KMS-11 (cell line): Measurements from ENCODE around the gene KCNQ2.

Source experiments
- H2AFZ ChIP-seq: fragments of 200-600 bp; sonication (generic); 2 replicates; pipeline ENCODE4 v1.6.1; 2016; ENCODE audit warnings: antibody characterized with exemption, mixed run types, low read depth
- H3K27ac ChIP-seq: fragments of 200-600 bp; sonication (generic); 2 replicates; pipeline ENCODE4 v1.6.1; 2016; ENCODE audit warnings: mild to moderate bottlenecking, mixed run types
- H3K27me3 ChIP-seq: fragments of 200-600 bp; sonication (generic); 2 replicates; pipeline ENCODE4 v1.6.1; 2017; ENCODE audit warnings: mild to moderate bottlenecking, low read depth, mixed run types, moderate library complexity; ENCODE audit not compliant: insufficient read depth
- H3K36me3 ChIP-seq: fragments of 200-600 bp; sonication (generic); 2 replicates; pipeline ENCODE4 v1.6.1; 2017; ENCODE audit warnings: mild to moderate bottlenecking, mixed run types; ENCODE audit not compliant: insufficient read depth
- H3K4me1 ChIP-seq: fragments of 200-600 bp; sonication (generic); 2 replicates; pipeline ENCODE4 v1.6.1; 2016; ENCODE audit warnings: mild to moderate bottlenecking, low read depth, mixed run types; ENCODE audit not compliant: poor library complexity, severe bottlenecking
- H3K4me2 ChIP-seq: fragments of 200-600 bp; sonication (generic); 2 replicates; pipeline ENCODE4 v1.7.0; 2016; ENCODE audit warnings: mild to moderate bottlenecking, mixed run types
- H3K4me3 ChIP-seq: fragments of 200-600 bp; sonication (generic); IDR thresholded peaks from 2 replicates; pipeline ENCODE4 v1.6.1; 2017; ENCODE audit warnings: low read depth, low read length, mixed read lengths; ENCODE audit not compliant: insufficient read depth
- H3K79me2 ChIP-seq: fragments of 200-600 bp; sonication (generic); 2 replicates; pipeline ENCODE4 v1.6.1; 2016; ENCODE audit warnings: low read depth, mixed run types; ENCODE audit not compliant: insufficient read depth
- H3K9ac ChIP-seq: fragments of 200-600 bp; sonication (generic); 2 replicates; pipeline ENCODE4 v1.6.1; 2016; ENCODE audit warnings: mild to moderate bottlenecking, mixed run types
- H4K20me1 ChIP-seq: fragments of 200-600 bp; sonication (generic); 2 replicates; pipeline ENCODE4 v1.6.1; 2016; ENCODE audit warnings: mild to moderate bottlenecking, mixed run types; ENCODE audit not compliant: insufficient read depth
- TF ChIP-seq, protein P1 (sequence below): fragments of 200-600 bp; sonication (generic); conservative IDR thresholded peaks from 2 replicates; pipeline ENCODE4 v1.6.1; 2017; ENCODE audit warnings: low read depth, mild to moderate bottlenecking, antibody characterized with exemption, low read length, moderate library complexity, mixed read lengths

Gene KCNQ2

DNA sequence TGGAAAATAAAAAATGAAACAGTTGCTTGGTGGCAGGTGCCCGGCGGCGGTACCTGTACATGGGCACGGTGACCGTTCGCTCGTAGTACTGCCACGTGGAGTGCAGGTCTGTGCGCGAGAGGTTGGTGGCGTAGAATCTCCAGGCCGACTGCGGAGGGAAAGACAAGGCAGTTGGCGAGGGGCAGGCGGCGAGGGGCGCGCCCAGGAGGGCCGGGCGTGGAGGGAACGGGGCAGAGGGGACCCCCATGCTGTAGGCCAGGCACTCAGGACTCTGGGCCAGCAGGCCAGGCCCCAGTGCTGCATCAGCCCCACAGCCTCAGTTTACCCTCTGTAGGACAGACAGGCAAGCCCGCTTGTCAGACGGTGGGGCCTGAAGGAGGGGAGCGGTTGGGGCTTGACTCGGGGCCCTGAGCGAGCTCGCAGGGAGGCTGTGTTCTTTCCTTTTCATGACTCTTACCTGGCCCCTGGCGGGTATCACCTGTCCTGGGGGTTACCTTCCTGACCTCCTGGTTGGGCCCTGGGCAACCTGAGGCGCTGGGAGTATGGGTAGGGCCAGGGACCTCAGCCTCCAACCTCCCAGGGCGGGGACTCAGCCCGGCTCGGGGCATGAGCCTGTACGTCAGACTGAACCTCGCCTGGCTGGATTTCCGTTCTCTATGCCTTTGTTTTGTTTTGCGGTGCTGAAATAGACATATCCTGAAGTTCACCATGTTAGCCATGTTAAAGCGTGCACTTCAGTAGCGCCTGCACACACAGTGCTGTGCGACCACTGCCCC is 38.5 kb downstream of the KCNQ2 start:
- Histone ChIP-seq H2AFZ (no peak overlapping the region), H3K36me3 (no peaks in the 10 kb centered on the region), H3K79me2 (no peaks in the 10 kb centered on the region), H3K4me3 (no peak overlapping the region), H3K9ac (no peak overlapping the region), H3K27ac (no peak overlapping the region), H3K4me1 (no peaks in the 10 kb centered on the region), H3K4me2 (no peak overlapping the region), H3K27me3 (peaks cover 81% of the 10 kb centered on the region), H4K20me1 (no peaks in the 10 kb centered on the region)
- TF ChIP-seq, protein P1, sequence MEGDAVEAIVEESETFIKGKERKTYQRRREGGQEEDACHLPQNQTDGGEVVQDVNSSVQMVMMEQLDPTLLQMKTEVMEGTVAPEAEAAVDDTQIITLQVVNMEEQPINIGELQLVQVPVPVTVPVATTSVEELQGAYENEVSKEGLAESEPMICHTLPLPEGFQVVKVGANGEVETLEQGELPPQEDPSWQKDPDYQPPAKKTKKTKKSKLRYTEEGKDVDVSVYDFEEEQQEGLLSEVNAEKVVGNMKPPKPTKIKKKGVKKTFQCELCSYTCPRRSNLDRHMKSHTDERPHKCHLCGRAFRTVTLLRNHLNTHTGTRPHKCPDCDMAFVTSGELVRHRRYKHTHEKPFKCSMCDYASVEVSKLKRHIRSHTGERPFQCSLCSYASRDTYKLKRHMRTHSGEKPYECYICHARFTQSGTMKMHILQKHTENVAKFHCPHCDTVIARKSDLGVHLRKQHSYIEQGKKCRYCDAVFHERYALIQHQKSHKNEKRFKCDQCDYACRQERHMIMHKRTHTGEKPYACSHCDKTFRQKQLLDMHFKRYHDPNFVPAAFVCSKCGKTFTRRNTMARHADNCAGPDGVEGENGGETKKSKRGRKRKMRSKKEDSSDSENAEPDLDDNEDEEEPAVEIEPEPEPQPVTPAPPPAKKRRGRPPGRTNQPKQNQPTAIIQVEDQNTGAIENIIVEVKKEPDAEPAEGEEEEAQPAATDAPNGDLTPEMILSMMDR: no peak

DNA sequence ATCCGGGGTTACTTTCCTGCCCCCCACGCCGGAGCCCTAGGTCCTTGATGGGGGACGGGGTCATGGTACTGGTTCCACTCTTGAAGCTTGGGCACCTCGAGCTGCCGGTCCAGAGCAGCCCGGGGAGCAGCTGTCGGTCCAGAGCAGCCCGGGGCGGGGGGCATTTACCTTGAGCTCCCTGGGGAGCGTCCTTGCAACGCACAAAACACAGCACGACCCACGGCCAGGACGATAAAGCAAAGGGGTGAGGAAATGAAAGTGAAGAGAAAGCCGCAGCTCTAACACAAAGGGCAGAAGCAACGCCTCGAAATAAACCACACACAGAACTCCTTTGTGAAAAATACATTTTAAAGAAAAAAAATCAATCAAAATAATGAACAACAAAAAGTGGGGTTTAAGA is 39.1 kb downstream of the KCNQ2 start:
- H3K27ac ChIP-seq: no peak overlapping the region
- no peaks in the 10 kb centered on the region for H3K79me2 ChIP-seq
- no peak overlapping the region for H2AFZ ChIP-seq
- H3K4me2 ChIP-seq: no peak overlapping the region
- no peak overlapping the region for H3K4me3 ChIP-seq
- peaks cover 81% of the 10 kb centered on the region for H3K27me3 ChIP-seq
- H3K4me1 ChIP-seq: no peaks in the 10 kb centered on the region
- no peaks in the 10 kb centered on the region for H4K20me1 ChIP-seq
- H3K9ac ChIP-seq: no peak overlapping the region
- H3K36me3 ChIP-seq: no peaks in the 10 kb centered on the region
- TF ChIP-seq, protein P1: no peak

DNA sequence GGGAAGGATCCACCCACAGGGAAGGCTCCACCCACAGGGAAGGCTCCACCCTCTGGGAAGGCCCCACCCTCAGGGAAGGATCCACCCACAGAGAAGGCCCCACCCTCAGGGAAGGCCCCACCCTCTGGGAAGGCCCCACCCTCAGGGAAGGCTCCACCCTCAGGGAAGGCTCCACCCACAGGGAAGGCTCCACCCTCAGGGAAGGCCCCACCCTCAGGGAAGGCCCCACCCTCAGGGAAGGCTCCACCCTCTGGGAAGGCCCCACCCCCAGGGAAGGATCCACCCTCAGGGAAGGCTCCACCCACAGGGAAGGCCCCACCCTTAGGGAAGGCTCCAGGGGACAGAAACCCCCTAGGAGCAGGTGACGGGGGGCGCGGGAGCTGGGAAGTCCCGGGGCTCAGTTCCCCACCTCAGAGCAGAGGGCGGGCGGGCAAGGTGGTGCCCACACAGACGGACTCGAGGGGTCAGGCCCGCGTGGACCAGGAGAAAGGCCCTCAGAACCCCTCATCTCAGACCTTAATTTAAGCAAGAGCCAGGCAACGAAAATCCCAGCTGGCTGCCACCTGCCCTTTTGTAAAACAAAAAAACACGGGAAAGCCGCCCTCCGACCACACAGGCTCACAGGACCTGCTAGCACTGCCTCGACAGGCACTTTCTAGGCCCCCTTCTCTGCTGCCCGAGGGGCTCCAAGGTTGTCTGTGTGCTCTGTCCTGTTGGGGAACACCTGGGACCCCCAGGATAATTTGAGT is 39.7 kb downstream of the KCNQ2 start:
- Histone ChIP-seq H3K4me2 (no peak overlapping the region), H3K36me3 (no peaks in the 10 kb centered on the region), H3K9ac (no peak overlapping the region), H3K27me3 (peaks cover 82% of the 10 kb centered on the region), H3K27ac (no peak overlapping the region), H3K4me1 (no peaks in the 10 kb centered on the region), H4K20me1 (no peaks in the 10 kb centered on the region), H3K79me2 (no peaks in the 10 kb centered on the region), H2AFZ (no peak overlapping the region), H3K4me3 (no peak overlapping the region)
- TF ChIP-seq, protein P1: no peak

DNA sequence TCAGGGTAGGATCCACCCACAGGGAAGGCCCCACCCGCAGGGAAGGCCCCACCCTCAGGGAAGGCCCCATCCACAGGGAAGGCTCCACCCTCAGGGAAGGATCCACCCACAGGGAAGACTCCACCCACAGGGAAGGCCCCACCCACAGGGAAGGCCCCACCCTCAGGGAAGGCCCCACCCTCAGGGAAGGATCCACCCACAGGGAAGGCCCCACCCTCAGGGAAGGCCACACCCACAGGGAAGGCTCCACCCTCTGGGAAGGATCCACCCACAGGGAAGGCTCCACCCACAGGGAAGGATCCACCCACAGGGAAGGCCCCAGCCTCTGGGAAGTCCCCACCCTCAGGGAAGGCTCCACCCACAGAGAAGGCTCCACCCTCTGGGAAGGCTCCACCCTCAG is 40.5 kb downstream of the KCNQ2 start:
- Histone ChIP-seq H3K79me2 (no peaks in the 10 kb centered on the region), H3K27me3 (peaks cover 83% of the 10 kb centered on the region), H3K4me3 (no peak overlapping the region), H3K4me2 (no peak overlapping the region), H4K20me1 (no peaks in the 10 kb centered on the region), H3K9ac (no peak overlapping the region), H3K36me3 (no peaks in the 10 kb centered on the region), H2AFZ (no peak overlapping the region), H3K4me1 (no peaks in the 10 kb centered on the region), H3K27ac (no peak overlapping the region)
- TF ChIP-seq, protein P1: no peak
